LHCN-M2 (cell line): Measurements from ENCODE around the gene LSR. TPM values are rescaled to one million over a fixed set of nuclear protein-coding genes. Genes with fewer than 3 reads are reported as not detected.

Experiments used
- DNase-seq: peaks from one replicate; pipeline ENCODE4 v3.0.0-alpha.2; 2012; ENCODE audit warnings: low read depth
- total RNA-seq: library from RNA; depleted of rRNA; stranded (reverse); fragments of >200 nt; gene quantifications from 2 replicates; pipeline ENCODE4 v1.2.3, GENCODE V29; 2014

Gene LSR
- total RNA-seq, 1 experiment from 2014 or later = 2.6 TPM

GRCh38 chr19:35300339-35300649 is 51.5 kb downstream of the LSR start:
- DNase-seq = no peak

- DNase-seq = no peak
These were observed 53.2 kb downstream of the LSR start for GRCh38 chr19:35301961-35302360.

DNA sequence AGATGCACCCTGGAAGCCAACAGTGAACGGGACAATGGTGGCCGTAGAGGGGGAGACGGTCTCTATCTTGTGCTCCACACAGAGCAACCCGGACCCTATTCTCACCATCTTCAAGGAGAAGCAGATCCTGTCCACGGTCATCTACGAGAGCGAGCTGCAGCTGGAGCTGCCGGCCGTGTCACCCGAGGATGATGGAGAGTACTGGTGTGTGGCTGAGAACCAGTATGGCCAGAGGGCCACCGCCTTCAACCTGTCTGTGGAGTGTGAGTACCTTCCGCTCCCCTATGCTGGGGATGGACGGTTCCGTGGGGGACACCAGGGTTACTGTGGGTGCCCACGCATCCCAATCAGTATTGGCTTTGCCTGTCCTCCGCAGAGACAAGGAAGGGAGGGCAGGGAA is 53.6 kb downstream of the LSR start:
- DNase-seq = no peak

DNA sequence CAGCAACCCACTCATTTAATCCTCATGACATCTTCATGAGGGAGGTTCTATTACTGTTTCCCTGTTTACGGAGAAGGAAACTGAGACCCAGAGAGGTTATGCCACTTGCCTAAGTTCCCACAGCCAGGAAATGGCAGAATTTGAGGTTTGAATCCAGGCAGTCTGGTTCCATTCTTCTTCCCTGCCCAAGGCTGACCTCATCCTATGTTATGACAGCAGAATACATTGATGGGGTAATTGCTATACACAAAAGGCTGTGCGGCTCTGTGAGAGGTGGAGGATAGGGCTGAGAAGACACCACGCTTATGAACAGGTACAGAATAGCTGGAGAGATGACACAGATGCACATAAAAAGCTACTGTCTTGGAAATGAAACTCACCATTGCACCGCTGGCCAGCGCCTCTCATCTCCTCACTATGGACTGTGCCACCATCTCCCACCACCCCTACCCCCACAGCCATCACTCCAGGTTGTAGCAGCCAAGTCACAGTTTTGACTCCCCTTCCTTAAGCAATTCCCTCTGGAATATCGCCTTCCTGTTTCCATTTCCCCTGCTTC is 54.6 kb downstream of the LSR start:
- DNase-seq = no peak

GRCh38 chr19:35304036-35304435 is 55.2 kb downstream of the LSR start:
- DNase-seq = no peak

- no peak for DNase-seq
These were observed 56.4 kb downstream of the LSR start for GRCh38 chr19:35305181-35305580.

- no peak for DNase-seq
These were observed 57.9 kb downstream of the LSR start for GRCh38 chr19:35306473-35307246.

DNA sequence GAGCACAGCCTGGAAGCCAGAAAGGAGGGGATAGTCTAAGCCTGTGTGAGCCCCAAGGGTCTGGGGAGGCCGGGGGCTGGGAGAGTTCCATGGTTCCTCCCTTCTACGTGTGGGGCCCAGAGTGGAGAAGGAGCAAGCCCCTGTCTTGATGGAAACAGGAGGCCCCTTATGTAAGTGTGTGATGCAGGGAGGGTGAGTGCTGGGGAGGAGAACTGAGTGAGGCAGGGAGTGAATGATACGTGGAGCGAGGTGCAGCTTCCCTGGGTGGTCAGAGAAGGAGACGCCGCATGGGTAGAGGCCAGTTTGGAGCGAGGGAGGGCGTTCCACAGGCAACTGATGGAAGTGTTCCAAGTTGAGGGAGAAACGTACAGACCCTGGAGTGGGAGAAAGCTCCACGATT is 59.1 kb downstream of the LSR start:
- no peak for DNase-seq

DNA sequence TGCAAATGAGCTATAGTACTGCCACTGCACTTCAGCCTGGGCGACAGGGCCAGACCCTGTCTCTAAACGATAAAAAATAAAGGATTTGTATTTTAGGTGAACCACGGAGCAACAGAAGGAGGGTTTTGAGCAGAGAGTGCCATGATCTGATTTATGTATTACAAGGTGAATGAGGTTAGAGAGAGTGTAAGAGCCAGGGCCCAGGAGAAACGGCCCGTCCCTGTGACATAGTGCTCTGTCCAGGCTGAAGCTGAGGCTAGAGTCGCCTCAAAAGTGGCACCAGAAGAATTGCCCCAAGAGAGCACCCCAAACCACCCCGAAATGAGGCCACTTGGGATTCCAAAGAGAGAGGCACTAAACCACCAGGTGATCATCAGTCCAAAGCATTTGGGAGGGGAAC is 60.1 kb downstream of the LSR start:
- no peak for DNase-seq

GRCh38 chr19:35309481-35310279 is 60.9 kb downstream of the LSR start:
- no peak for DNase-seq

DNA sequence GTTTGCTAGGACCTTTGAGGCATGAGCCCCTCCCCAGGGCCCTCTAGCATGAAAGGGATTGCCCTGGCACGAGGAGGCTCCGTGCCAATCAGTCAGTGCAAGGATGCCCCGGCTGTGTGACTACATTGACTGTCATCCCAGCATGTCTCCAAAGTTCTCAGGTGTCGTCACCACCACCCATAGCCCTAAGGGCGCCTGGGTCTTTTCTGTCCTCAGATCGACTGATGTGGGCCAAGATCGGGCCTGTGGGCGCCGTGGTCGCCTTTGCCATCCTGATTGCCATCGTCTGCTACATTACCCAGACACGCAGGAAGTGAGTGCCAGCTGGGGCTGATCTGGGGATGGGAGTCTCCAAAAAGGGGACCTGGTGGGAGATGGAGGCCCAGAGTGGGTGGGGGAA is 61.5 kb downstream of the LSR start:
- DNase-seq = no peak

- no peak for DNase-seq
These were observed 62.1 kb downstream of the LSR start for GRCh38 chr19:35310811-35311465.

DNA sequence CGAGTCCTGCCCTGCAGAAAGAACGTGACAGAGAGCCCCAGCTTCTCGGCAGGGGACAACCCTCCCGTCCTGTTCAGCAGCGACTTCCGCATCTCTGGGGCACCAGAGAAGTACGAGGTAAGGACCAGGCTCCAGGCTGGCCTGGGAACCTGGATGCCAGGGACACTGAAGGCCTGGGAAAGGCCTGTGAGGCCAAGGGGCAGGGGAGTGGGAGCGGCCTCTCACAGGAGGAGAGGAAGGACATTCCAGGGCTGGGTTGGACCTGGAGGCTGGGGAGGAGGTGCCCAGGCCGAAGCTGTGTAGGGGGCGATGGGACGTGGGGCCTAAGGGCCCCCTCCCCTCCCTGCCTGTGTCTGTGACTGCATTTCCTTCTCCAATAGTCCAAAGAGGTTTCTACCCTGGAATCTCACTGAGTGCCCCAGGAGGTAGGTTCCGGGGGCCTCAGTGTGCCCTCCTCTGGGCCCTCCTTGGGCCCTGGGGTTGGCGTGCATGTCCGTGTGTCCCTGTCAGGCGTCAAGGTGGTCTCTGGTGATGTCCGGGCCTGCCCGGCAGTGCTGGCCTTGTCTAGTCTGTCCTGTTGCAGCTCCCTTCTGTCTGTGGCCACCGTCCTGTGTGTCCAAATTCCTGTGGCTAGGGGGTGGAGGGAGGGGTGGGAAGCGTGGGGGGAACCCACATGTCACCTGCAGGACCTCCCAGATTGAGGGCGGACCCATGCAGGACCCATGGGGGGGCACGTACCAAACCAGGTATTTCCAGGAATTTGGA is 63.3 kb downstream of the LSR start:
- DNase-seq = no peak

DNA sequence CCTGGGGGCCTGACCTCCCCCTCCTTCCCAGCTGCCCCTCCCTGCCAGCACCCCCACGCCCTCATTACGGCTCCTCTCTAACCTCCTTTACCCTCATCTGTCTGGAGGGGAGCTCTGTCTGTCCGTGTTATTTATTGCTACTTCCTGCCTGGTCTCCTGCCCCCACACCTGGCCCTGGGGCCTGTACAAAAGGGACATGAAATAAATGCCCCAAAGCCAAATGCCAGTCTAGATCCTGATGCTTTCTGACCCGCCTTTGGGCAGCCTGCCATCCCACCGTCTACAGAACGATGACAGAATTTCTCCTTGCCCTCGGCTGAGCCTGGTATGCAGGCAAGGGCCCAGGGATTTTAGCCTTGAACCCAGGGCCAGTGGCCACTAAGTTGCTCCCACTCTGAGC is 64.8 kb downstream of the LSR start:
- DNase-seq = no peak

GRCh38 chr19:35314031-35314430 is 65.2 kb downstream of the LSR start:
- no peak for DNase-seq

- DNase-seq = no peak
These were observed 66.2 kb downstream of the LSR start for GRCh38 chr19:35314858-35315470.

- DNase-seq = no peak
These were observed 67.1 kb downstream of the LSR start for GRCh38 chr19:35315883-35316282.

DNA sequence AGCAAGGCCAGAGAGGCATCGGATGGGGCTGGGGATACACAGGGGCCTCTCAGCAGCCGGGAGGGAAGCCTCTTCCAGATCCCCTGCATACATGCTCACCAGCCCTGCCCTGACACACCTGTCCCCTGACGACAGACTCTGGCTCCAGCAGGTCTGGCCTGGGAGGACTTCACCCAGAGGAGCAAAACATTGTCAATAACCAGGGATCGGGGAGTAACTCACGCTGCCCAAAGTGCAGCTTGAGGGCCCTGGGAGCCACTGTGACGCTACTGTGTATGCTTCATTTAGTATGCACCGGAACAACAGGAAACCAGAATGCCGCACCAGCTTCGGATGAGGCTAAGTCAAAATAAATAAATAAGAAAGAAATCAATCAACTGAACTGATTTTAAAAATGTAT is 67.8 kb downstream of the LSR start:
- no peak for DNase-seq
